Choroid plexus epithelial cell (primary cell): ENCODE data around the gene WWOX.

Experiments
- DNase-seq: peaks from one replicate; pipeline ENCODE4 v3.0.0-alpha.2; 2010; ENCODE audit warnings: low read depth
- H3K4me3 ChIP-seq: 2 replicates; pipeline ENCODE4 v1.5.1; 2011; ENCODE audit warnings: low read depth, mild to moderate bottlenecking, control low read depth, low read length, moderate library complexity
- CTCF ChIP-seq: conservative IDR thresholded peaks from 2 replicates; pipeline ENCODE4 v1.5.1; 2011; ENCODE audit warnings: low read depth, mild to moderate bottlenecking, control low read depth, inconsistent platforms, low read length, moderate library complexity

The WWOX gene

GRCh38 chr16:78310196-78310595, 210.7 kb downstream of the WWOX start:
- TF ChIP-seq CTCF: no peak
- no peak overlapping the region for H3K4me3 ChIP-seq
- no peak for DNase-seq

GRCh38 chr16:78310990-78311561, 211.6 kb downstream of the WWOX start:
- DNase-seq: peak; percentile 4
- H3K4me3 ChIP-seq: no peak overlapping the region
- TF ChIP-seq CTCF: no peak

- TF ChIP-seq CTCF: no peak
- H3K4me3 ChIP-seq: no peak overlapping the region
- no peak for DNase-seq
These were observed 212.4 kb downstream of the WWOX start for GRCh38 chr16:78311831-78312230.

GRCh38 chr16:78317564-78318240, 218.2 kb downstream of the WWOX start:
- DNase-seq: no peak
- TF ChIP-seq CTCF: no peak
- H3K4me3 ChIP-seq: no peak overlapping the region

- no peak overlapping the region for H3K4me3 ChIP-seq
- TF ChIP-seq CTCF: no peak
- DNase-seq: no peak
These were observed 222.3 kb downstream of the WWOX start for GRCh38 chr16:78321620-78322360.

GRCh38 chr16:78323315-78323714, 223.9 kb downstream of the WWOX start:
- no peak for DNase-seq
- no peak for TF ChIP-seq CTCF
- H3K4me3 ChIP-seq: no peak overlapping the region
